NCI-H1694 (cell line): ENCODE measurements around the gene GPRC5B.

ENCODE experiments used
- DNase-seq: peaks from one replicate; lab custom pipeline; 2025; lab: John Stamatoyannopoulos, UW

GPRC5B gene, protein sequence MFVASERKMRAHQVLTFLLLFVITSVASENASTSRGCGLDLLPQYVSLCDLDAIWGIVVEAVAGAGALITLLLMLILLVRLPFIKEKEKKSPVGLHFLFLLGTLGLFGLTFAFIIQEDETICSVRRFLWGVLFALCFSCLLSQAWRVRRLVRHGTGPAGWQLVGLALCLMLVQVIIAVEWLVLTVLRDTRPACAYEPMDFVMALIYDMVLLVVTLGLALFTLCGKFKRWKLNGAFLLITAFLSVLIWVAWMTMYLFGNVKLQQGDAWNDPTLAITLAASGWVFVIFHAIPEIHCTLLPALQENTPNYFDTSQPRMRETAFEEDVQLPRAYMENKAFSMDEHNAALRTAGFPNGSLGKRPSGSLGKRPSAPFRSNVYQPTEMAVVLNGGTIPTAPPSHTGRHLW

DNA sequence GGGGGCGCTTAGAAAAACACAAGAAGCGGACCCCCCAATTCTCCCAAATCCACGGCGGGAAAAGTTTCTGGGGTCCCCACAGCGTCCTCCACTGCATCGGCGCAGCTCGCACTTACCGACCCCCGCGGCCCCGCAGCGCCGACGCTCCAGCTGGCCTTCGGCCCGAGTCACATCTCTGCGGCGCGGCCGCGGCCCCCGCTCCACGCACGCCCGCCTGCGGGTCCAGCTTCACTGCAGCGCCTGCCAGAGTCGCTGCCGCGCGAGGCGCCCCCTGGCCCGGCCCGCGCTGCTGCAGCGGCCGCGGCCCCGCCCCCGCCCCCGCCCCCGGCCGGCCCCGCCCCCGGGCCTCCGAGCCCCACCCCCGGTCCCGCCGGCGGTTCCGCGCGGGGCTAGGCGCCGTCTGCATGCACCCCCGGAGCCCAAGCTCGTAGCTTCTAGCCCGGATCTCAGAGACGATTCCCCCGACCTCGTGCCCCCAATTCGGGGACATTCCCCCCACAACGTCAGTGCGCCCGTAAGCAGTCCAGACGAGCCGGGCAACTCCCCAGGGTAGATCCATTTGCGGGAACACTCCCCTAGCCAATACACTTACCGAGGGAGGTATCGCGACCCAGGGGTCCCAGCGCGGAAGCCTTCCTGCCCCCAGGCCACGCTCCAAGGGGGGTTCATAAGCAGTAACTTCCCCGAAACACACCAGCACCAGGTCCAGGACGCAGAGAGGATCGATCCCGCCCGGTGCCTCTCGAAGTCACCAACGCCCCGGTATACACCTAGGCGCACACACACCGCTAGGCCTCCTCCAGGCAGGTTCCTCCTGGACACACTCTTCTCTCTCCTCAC is at the start of gene GPRC5B:
TSS of gene GPRC5B (minus strand) at position 238 of the 840 bp plus-strand sequence. CDS start 12,003 bp downstream, outside the sequence.
- DNase-seq, result no peak

- no peak for DNase-seq
Measured at GRCh38 chr16:19933740-19934139, 49.1 kb upstream of the GPRC5B start.

DNA sequence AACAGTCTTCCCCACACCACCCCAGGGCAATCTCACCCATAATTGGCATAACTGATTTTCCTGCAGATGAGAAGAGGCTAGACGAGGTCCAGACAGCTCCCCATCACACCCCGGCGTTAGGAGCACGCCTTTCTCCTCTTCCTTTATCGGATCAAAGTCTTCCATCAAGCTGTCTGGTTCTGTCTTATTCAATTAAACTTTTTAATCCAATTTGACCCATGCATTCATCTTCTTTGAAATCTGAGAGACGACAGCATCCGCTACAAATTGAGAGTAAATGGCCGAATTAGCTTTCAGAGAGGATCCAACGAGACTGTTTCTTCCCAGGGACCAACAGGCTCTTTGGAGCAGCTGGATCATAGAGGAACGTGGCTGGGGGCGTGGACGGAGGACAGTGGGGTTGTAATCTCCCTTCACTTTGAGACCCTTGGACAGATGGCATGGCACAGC is 44.4 kb upstream of the GPRC5B start:
- no peak for DNase-seq

GRCh38 chr16:19928432-19928831 is 43.8 kb upstream of the GPRC5B start:
- DNase-seq, result no peak

DNA sequence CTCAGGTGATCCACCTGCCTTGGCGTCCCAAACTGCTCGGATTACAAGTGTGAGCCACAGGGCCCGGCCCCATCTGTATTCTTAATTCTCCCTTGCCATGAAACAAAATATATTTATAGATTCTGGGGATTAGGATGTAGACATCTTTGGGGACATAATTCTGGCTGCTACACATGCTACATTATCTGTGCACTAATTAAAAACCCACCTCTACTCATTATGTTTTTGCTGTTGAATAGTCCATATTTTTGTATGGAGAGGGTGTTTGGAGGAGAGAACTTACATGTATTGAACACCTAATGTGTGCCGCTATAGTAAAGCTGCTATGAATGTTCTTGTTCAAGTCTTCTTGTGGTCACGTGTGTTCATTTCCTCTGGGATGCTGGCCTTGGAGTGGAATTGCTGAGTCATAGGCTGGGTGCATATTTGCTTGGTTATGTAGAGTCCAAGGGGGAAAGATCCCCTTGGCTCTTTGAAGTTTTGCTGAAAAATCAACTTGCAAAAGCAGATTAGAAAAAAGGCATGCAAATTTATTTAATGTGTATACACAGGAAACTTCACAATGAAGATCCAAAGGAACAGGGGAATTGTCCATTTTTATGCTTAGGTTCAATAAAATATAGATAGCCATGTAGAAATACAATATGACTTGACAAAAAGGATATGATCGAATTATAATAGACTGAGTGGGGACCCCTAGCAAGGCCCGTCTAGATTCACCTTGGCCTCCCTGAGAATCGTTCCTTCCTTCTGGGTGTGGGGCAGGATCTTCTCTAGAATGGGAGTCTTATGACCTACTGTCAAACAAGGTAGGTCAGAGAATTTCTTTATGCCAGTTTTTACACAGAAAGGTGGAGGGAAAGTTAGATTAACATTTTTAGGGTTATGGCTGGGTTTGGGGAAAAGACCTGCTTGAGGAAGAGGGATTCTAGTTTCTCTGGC is 42.1 kb upstream of the GPRC5B start:
- no peak for DNase-seq

DNA sequence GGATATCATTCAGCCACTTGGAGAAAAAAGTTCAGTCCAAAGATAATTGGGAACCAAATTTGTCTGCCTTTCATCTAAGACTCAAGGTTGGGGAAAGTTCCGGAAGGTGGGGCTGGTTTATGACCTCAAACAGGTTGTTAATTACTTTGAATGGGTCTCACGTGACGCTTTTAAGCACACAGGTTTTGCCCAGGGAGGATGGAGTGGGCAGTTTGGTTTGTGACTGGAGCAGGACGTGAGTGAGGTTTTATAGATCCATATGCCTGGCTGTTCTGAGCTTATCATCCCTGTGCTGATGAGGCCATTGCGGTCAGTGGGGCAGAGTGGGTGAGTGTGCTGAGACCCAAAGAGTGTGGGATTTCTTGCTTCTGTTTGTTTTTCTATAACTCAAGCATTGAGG is 38.7 kb upstream of the GPRC5B start:
- no peak for DNase-seq

GRCh38 chr16:19919142-19919541 is 34.5 kb upstream of the GPRC5B start:
- no peak for DNase-seq

- no peak for DNase-seq
Measured at GRCh38 chr16:19916064-19916463, 31.4 kb upstream of the GPRC5B start.

DNA sequence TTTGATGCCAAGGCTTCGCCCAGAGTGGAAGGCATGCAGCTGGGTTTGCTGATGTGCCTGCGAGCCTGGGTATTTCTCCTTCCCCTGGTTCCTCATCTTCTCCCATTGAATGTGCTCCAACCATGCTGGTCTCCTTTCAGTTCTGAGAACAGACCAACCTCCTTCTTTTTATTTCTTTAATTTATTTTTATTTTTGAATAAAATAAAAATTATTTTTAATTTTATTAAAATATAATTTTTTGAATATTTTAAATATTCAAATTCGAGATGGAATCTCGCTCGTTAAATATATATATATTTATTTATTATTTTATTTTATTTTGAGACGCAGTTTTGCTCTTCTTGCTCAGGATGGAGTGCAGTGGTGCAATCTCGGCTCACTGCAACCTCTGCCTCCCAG is 30.2 kb upstream of the GPRC5B start:
- DNase-seq, result no peak

DNA sequence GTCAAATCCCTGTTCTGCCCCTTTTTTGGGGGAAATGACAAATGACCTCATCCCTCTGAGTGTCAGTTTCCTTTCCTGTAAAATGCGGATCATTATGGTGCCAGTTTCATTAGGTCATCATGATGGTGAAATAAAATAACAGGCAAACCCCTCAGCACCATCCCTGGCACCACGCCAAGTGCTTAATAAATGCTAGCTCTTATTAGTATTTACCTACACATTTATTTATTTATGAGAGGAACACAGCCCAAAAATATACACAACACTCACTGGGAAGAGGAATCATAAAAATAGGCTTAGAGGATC is 28.6 kb upstream of the GPRC5B start:
- no peak for DNase-seq

DNA sequence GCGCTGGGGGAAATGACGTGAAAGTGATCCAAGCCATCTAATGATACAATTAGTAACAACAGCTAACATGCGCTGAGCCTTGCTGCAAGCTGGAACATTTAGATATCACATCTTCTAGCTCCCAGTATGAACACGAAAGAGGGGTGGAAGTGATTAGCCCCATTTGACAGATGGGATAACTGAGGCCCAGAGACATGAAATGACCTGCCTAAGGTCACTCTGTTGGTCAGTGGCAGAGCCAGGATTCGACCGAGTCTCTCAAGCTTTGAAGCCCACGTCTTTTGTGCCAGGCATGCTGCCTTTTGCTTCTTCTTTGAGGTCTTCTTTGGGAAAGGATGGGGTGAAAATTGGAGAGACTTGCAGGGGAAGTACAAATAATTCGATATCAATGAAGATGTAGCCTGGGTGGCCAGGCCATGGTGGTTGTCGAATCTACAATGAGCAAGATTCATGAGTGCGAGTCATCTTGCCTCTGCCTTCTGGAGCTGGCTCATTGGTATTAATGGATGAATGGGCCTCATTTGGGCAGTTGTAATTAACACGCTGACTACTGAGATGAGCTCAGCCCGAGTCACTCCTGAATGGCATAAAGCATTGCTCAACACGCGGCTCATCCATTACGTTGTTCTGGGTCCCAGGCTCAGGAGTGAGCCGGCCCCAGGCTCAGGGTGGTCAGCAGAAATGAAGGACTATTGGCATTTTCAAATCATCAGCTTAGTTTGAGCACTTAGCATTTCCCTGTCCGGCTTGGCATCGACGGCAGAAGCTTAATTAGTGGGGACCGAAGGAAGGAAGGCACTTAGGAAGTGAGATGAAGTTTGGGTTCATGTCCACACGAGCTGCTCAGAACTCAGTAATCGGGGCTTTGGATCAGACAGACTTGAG is 28.0 kb upstream of the GPRC5B start:
- DNase-seq, result no peak

- DNase-seq, result no peak
Measured at GRCh38 chr16:19911747-19912454, 27.3 kb upstream of the GPRC5B start.

DNA sequence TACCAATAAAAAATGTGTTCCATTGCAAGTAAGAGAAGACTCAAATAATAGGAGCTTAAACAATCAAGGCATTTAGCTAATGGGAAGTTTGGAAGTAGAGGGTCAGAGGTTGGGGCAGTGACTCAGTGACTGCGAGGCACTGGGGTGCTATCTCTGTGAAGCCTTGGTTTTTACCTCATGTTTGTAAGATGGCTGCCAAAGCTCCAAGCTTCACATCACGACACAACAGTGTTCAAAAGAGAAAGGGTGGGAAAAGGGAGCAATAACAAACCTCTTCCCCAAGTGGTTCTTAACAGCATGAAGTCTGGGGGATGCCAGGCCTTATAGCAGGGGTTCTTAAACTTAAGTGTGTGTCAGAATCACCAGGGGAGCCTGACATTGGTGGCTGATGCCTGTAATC is 26.6 kb upstream of the GPRC5B start:
- DNase-seq, result no peak

GRCh38 chr16:19909750-19910322 is 25.2 kb upstream of the GPRC5B start:
- DNase-seq, result no peak

GRCh38 chr16:19908921-19909320 is 24.3 kb upstream of the GPRC5B start:
- DNase-seq, result no peak

DNA sequence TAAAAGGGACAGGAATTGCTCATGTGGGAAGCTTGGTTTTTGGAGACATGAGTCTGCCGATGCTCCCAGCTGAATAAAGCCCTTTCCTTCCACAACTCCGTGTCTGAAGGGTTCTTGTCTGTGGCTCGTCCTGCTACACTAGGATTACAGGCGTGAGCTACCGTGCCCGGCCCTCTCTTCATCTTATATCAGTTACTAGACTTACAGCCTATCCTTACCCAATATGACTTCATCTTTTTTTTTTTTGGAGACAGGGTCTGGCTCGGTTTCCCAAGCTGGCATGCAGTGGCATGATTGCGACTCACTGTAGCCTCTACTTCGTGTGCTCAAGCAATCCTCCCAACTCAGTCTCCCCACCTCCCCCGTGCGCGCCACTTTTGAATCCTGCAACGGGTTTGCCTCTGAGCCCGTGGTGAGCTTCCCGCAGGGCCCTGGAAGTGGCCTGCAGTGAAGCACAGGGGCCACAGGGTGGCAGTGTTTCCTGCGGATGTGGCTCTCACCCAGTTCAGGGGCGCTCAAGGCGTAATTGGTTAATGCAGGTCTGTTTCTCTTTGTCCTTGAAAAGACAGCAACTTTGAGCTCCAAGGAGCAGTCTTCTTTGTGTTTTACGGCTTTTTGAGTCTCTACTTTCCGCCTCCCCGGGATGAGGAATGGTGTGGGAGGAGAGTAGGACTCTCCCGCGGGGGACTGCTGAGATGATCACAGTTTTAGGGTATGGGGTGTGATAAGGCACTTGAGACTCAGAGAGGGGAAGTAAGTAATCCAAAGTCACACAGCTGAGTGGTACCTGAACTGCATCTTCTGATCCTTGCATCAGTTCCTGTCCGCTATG is 22.7 kb upstream of the GPRC5B start:
- DNase-seq, result peak; percentile 49

DNA sequence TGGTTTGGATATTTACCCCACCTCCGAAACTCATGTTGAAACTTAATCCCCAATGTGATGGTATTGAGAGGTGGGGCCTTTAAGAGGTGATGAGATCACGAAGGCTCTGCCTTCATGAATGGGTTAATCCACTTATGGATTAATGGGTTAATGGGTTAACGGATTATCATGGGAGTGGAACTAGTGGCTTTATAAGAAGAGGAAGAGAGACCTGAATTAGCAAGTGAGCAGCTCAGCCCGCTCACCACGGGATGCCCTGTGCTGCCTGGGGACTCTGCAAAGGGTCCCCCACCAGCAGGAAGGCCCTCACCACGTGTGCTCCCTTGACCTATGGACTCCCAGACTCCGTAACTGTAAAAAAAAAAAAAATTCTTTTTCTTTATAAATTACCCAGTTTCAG is 16.5 kb upstream of the GPRC5B start:
- no peak for DNase-seq

DNA sequence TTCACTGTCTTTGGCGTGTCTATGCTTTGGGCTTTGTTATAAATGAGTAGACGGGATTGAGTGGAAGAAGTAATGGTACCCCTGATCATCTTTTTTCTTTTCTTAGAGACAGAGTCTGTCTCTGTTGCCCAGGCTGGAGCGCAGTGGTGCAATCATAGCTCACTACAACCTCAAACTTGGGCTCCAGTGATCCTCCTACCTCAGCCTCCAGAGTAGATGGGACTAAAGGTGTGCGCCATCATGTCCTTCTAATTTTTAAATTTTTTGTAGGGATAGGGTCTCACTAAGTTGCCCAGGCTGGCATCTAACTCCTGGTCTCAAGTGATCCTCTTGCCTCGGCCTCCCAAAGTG is 14.9 kb upstream of the GPRC5B start:
- DNase-seq, result no peak

GRCh38 chr16:19898924-19899604 is 14.4 kb upstream of the GPRC5B start:
- DNase-seq, result peak; percentile 21
